ENCODE data around the gene FEM1A. TPM values are rescaled to one million over a fixed set of nuclear protein-coding genes. Genes with fewer than 3 reads are reported as not detected.
A peak's percentile ranks its signal among the peaks of the same experiment; 100 is the strongest.
"Not testable (repeated sequence)": the region's sequence is repeated elsewhere in the genome, so short reads cannot be mapped to it uniquely, and the experiment has no call there.

Gene FEM1A
- total RNA-seq, 4 donors from 2014 or later = 16.8 to 22.7 (median 18.4) TPM

GRCh38 chr19:4801085-4801619 lies 9.6 kb downstream of the FEM1A start:
- no peak for DNase-seq
- peaks cover 11 to 51% (median 15%) of the 10 kb centered on the region in 3 donors for H3K4me1 ChIP-seq
- intact Hi-C loops (cut with DNase I) = no loop called here
- H3K27ac ChIP-seq = peak overlapping the region; percentile 87 to 94 (median 90)
- WGBS, 2 donors = 61% methylated on average over 3 of the region's 3 CpGs
- H3K27me3 ChIP-seq = no peaks in the 10 kb centered on the region
- TF ChIP-seq POLR2A (IDR thresholded peaks at IDR 0.05) = no peak
- no peak for TF ChIP-seq CTCF (IDR thresholded peaks at IDR 0.05)
- peaks cover 0 to 29% (median 4%) of the 10 kb centered on the region in 3 donors for H3K36me3 ChIP-seq
- no peak overlapping the region for H3K4me3 ChIP-seq
- no peaks in the 10 kb centered on the region for H3K9me3 ChIP-seq

DNA sequence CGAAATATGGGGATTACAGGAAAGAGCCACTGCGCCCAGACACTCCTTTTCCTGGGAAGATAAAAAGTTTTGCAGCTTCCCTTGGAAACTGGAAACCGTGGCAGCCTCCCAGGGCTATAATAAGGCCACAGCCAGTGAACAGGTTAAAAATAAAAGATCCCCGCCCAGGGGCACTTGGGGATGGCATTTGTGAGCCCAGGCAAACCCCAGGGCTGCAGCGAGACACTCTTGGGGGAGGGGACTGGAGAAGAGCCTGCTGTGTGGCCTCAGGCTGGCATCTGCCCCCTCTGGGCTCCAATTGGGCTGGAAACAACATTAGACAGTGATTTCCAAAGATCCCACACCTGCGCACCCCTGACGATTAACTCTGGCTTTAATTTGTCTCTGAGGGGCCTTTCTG lies 11.2 kb downstream of the FEM1A start:
- peaks cover 11 to 43% (median 13%) of the 10 kb centered on the region in 3 donors for H3K4me1 ChIP-seq
- no peaks in the 10 kb centered on the region for H3K27me3 ChIP-seq
- TF ChIP-seq CTCF (IDR thresholded peaks at IDR 0.05) (no peak), POLR2A (IDR thresholded peaks at IDR 0.05) (no peak)
- intact Hi-C loops (cut with DNase I) = no loop called here
- 71 to 83% methylated on average over 5 of the region's 7 CpGs for WGBS, 2 donors
- H3K27ac ChIP-seq = no peak overlapping the region
- no peak for DNase-seq
- no peak overlapping the region for H3K4me3 ChIP-seq
- no peaks in the 10 kb centered on the region for H3K9me3 ChIP-seq
- H3K36me3 ChIP-seq = peaks cover 0 to 15% (median 0%) of the 10 kb centered on the region in 3 donors

- Histone ChIP-seq H3K9me3 (no peaks in the 10 kb centered on the region), H3K27me3 (no peaks in the 10 kb centered on the region), H3K4me1 (peaks cover 11 to 43% (median 13%) of the 10 kb centered on the region in 3 donors), H3K36me3 (peaks cover 0 to 2% (median 0%) of the 10 kb centered on the region in 3 donors), H3K27ac (no peak overlapping the region), H3K4me3 (no peak overlapping the region)
- intact Hi-C loops (cut with DNase I) = no loop called here
- TF ChIP-seq CTCF (IDR thresholded peaks at IDR 0.05) (peak; percentile 59 to 82 (median 72)), POLR2A (IDR thresholded peaks at IDR 0.05) (no peak)
- WGBS, 2 donors = 58 to 62% methylated on average over 19 of the region's 33 CpGs
- no peak for DNase-seq
These were observed 12.5 kb downstream of the FEM1A start for GRCh38 chr19:4803736-4804695.

DNA sequence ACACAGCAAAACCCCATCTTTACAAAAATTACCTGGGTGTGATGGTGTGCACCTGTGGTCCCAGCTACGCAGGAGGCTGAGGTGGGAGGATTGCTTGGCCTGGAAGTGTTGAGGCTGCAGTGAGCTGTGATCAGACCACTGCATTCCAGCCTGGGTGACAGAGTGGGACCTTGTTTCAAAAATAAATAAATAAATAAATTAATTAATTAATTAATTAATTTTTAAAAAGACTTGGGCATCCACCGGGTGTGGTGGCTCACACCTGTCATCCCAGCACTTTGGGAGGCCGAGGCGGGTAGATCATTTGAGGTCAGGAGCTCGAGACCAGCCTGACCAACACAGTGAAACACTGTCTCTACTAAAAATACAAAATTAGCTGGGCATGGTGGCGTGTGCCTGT lies 13.6 kb downstream of the FEM1A start:
- 84 to 98% methylated on average over 6 of the region's 6 CpGs for WGBS, 2 donors
- DNase-seq; H3K36me3 ChIP-seq; H3K4me3 ChIP-seq; intact Hi-C loops (cut with DNase I); H3K27me3 ChIP-seq; H3K9me3 ChIP-seq; H3K27ac ChIP-seq: not testable (repeated sequence)
- H3K4me1 ChIP-seq = peaks cover 9 to 43% (median 11%) of the 10 kb centered on the region in 3 donors

GRCh38 chr19:4806384-4806783 lies 14.8 kb downstream of the FEM1A start:
- intact Hi-C loops (cut with DNase I) = no loop called here
- 73% methylated on average over 3 to 6 of the region's 6 CpGs for WGBS, 2 donors
- TF ChIP-seq CTCF (IDR thresholded peaks at IDR 0.05) (no peak), POLR2A (IDR thresholded peaks at IDR 0.05) (no peak)

More at GRCh38 chr19:4806384-4806783, 14.8 kb downstream of the FEM1A start:
- H3K27ac ChIP-seq = no peak overlapping the region
- H3K36me3 ChIP-seq = no peaks in the 10 kb centered on the region
- no peaks in the 10 kb centered on the region for H3K27me3 ChIP-seq
- H3K4me1 ChIP-seq = peaks cover 3 to 32% (median 3%) of the 10 kb centered on the region in 3 donors
- DNase-seq = no peak
- H3K9me3 ChIP-seq = no peaks in the 10 kb centered on the region
- no peak overlapping the region for H3K4me3 ChIP-seq
